Stomach (tissue), 9 donors: ENCODE data around the gene RXRA. TPM values are rescaled to one million over a fixed set of nuclear protein-coding genes. Genes with fewer than 3 reads are reported as not detected.

ENCODE experiments used
- DNase-seq, 2 donors: peaks; one replicate each; pipeline versions ENCODE4 v3.0.0 to v3.0.0-alpha.2; 2013 to 2019
- H3K27ac ChIP-seq, 5 donors: fragments of 200-600 bp in 4 of 5; sonication (generic) in 4 of 5; one replicate each; pipeline ENCODE4 v1.5.1; 2013 to 2019; ENCODE audit warnings: mild to moderate bottlenecking in 1 of 5, moderate library complexity in 1 of 5
- H3K27me3 ChIP-seq, 3 donors: fragments of 200-600 bp; sonication (generic); one replicate each; pipeline ENCODE4 v1.5.1; 2017 to 2019; ENCODE audit warnings: mixed run types in 1 of 3
- H3K36me3 ChIP-seq, 4 donors: fragments of 200-600 bp; sonication (generic); 1 replicate in 3 of 4; 2 replicates in 1 of 4; pipeline ENCODE4 v1.5.1; 2016 to 2019
- H3K4me1 ChIP-seq, 4 donors: fragments of 200-600 bp; sonication (generic); one replicate each; pipeline ENCODE4 v1.5.1; 2016 to 2019
- H3K4me3 ChIP-seq, 4 donors: fragments of 200-600 bp; sonication (generic) in 3 of 4; one replicate each; pipeline ENCODE4 v1.5.1; 2016 to 2019; ENCODE audit warnings: mild to moderate bottlenecking in 1 of 4
- H3K9me3 ChIP-seq, 4 donors: fragments of 200-600 bp; sonication (generic); one replicate each; pipeline ENCODE4 v1.5.1; 2016 to 2019
- CTCF ChIP-seq, 7 experiments: fragments of 450-650 bp in 4 of 7; fragments of 200-600 bp in 3 of 7; sonication (generic) in 3 of 7; IDR thresholded peaks; one replicate each; pipeline ENCODE4 v1.5.1; 2016 to 2019; ENCODE audit warnings: antibody characterized with exemption in 7 of 7, control low read depth in 2 of 7, mild to moderate bottlenecking in 1 of 7
- EP300 ChIP-seq: sonication (generic); formaldehyde crosslinking; IDR thresholded peaks from one replicate; pipeline ENCODE4 v1.6.1; 2017; ENCODE audit warnings: antibody characterized with exemption
- POLR2A ChIP-seq, 4 donors: fragments of 450-650 bp; IDR thresholded peaks; one replicate each; pipeline ENCODE4 v1.6.1; 2016; ENCODE audit warnings: antibody characterized with exemption in 4 of 4, control low read depth in 2 of 4, mild to moderate bottlenecking in 1 of 4, moderate library complexity in 1 of 4
- POLR2AphosphoS5 ChIP-seq, 3 donors: sonication (generic); formaldehyde crosslinking; IDR thresholded peaks; one replicate each; pipeline ENCODE4 v1.6.1; 2016; ENCODE audit warnings: antibody characterized with exemption in 3 of 3
- WGBS, 5 donors: extraction: QIAGEN DNeasy Blood & Tissue Kit in 3 of 5; methylation state at CpG; one replicate each; pipeline versions ENCODE4 v1.1.5 to v1.1.7; 2013 to 2018; 5-methylcytosine and 5-hydroxymethylcytosine counted together
- intact Hi-C: fragments of 100-400 bp; cut with DNase I; formaldehyde crosslinking; loops from one replicate; pipeline ENCODE4 v1.15.1; 2023; ENCODE audit warnings: low total_unique reads
- polyA plus RNA-seq, 3 donors: library from polyadenylated mRNA; stranded (reverse); fragments of 200-250 nt; gene quantifications; one replicate each; pipeline ENCODE4 v1.2.3, GENCODE V29; 2013
- total RNA-seq, 5 donors: library from RNA; depleted of rRNA; stranded (reverse); fragments of >200 nt; gene quantifications; one replicate each; pipeline versions ENCODE4 v1.1.0 to v1.2.3, GENCODE V29; 2014 to 2016
- donor health status: healthy with polysubstance abuse.
- donor health status: Bipolar disorder and iron deficiency.
- donor health status: healthy.

The RXRA gene
- total and polyA plus RNA-seq, 8 donors = 14.0 to 68.4 (median 29.3) TPM

GRCh38 chr9:134364391-134365114 lies 38.3 kb downstream of the RXRA start:
- Histone ChIP-seq H3K27ac (peak overlapping the region in 4 of 5 donors; percentile 50 to 86 (median 80)), H3K4me1 (peaks cover 73 to 95% (median 94%) of the 10 kb centered on the region in 4 donors)

GRCh38 chr9:134365115-134365596 lies 38.9 kb downstream of the RXRA start:
- H3K4me1 ChIP-seq = peaks cover 74 to 95% (median 94%) of the 10 kb centered on the region in 4 donors
- no peak overlapping the region for H3K4me3 ChIP-seq
- intact Hi-C loops = no loop called here
- H3K27me3 ChIP-seq = no peaks in the 10 kb centered on the region
- no peaks in the 10 kb centered on the region for H3K9me3 ChIP-seq
- no peaks in the 10 kb centered on the region for H3K36me3 ChIP-seq
- peak overlapping the region in 4 of 5 donors; percentile 76 to 86 (median 80) for H3K27ac ChIP-seq
- DNase-seq = no peak
- TF ChIP-seq CTCF (IDR thresholded peaks at IDR 0.05) (no peak), POLR2A (IDR thresholded peaks at IDR 0.05) (no peak), POLR2AphosphoS5 (IDR thresholded peaks at IDR 0.05) (no peak), EP300 (no peak)
- 84 to 90% (median 87%) methylated on average over 10 to 21 of the region's 21 CpGs for WGBS, 5 donors

More at GRCh38 chr9:134364391-134365114, 38.3 kb downstream of the RXRA start:
- peak in 1 of 2 donors; percentile 59 for DNase-seq
- Histone ChIP-seq H3K4me3 (no peak overlapping the region), H3K27me3 (no peaks in the 10 kb centered on the region), H3K36me3 (no peaks in the 10 kb centered on the region), H3K9me3 (no peaks in the 10 kb centered on the region)
- 67 to 77% (median 75%) methylated on average over 10 to 13 of the region's 13 CpGs for WGBS, 5 donors
- TF ChIP-seq CTCF (IDR thresholded peaks at IDR 0.05) = no peak
- TF ChIP-seq POLR2AphosphoS5 (IDR thresholded peaks at IDR 0.05) = no peak
- no peak for TF ChIP-seq POLR2A (IDR thresholded peaks at IDR 0.05)
- intact Hi-C loops = no loop called here

- Histone ChIP-seq H3K27ac (peak overlapping the region; percentile 20 to 86 (median 77)), H3K4me3 (peak overlapping the region in 2 of 4 donors; percentile 6 to 35), H3K9me3 (no peaks in the 10 kb centered on the region), H3K4me1 (peaks cover 74 to 95% (median 94%) of the 10 kb centered on the region in 4 donors), H3K36me3 (no peaks in the 10 kb centered on the region), H3K27me3 (no peaks in the 10 kb centered on the region)
- intact Hi-C loops = no loop called here
- DNase-seq = peak; percentile 47 to 80
- TF ChIP-seq CTCF (IDR thresholded peaks at IDR 0.05) (no peak), POLR2AphosphoS5 (IDR thresholded peaks at IDR 0.05) (no peak), POLR2A (IDR thresholded peaks at IDR 0.05) (no peak), EP300 (no peak)
- WGBS, 5 donors = 12 to 23% (median 20%) methylated on average over 13 to 14 of the region's 14 CpGs; no CpG with 5 or more reads in 1 of the 5 donors
Observed at GRCh38 chr9:134365791-134366222, 39.6 kb downstream of the RXRA start.

- Histone ChIP-seq H3K36me3 (no peaks in the 10 kb centered on the region), H3K27me3 (no peaks in the 10 kb centered on the region), H3K4me3 (peak overlapping the region in 2 of 4 donors; percentile 6 to 35), H3K9me3 (no peaks in the 10 kb centered on the region), H3K27ac (peak overlapping the region; percentile 20 to 86 (median 77)), H3K4me1 (peaks cover 70 to 95% (median 92%) of the 10 kb centered on the region in 4 donors)
- DNase-seq = peak; percentile 91 to 94
- TF ChIP-seq POLR2A (IDR thresholded peaks at IDR 0.05) (no peak), POLR2AphosphoS5 (IDR thresholded peaks at IDR 0.05) (peak; percentile 52 to 64 (median 63))
- intact Hi-C loops = no loop called here
- WGBS, 5 donors = 25 to 39% (median 26%) methylated on average over 13 to 25 of the region's 25 CpGs
Observed at GRCh38 chr9:134366223-134367031, 40.2 kb downstream of the RXRA start.
